PFSK-1 (cell line): Measurements from ENCODE around the gene AKR1C8. TPM values are rescaled to one million over a fixed set of nuclear protein-coding genes. Genes with fewer than 3 reads are reported as not detected.

Experiments
- FOXP2 ChIP-seq: optimal IDR thresholded peaks from 2 replicates; pipeline ENCODE3; 2011; ENCODE audit warnings: borderline replicate concordance, control low read depth, inconsistent platforms; ENCODE audit not compliant: insufficient read depth; ENCODE audit errors: extremely low read length, extremely low read depth
- POLR2AphosphoS5 ChIP-seq: IDR thresholded peaks from 2 replicates; pipeline ENCODE4 v1.6.1; 2012; ENCODE audit warnings: low read depth, mild to moderate bottlenecking, control low read depth, low read length, moderate library complexity
- REST ChIP-seq, 2 experiments: IDR thresholded peaks; 2 replicates each; pipeline versions ENCODE4 v1.6.1 to v1.8.0; 2011 to 2012; ENCODE audit warnings: low read depth in 2 of 2, low read length in 2 of 2, control low read depth in 1 of 2, inconsistent platforms in 1 of 2, mild to moderate bottlenecking in 1 of 2, moderate library complexity in 1 of 2; ENCODE audit not compliant: insufficient read depth in 1 of 2
- SIN3A ChIP-seq: IDR thresholded peaks from 2 replicates; pipeline ENCODE4 v1.6.1; 2012; ENCODE audit warnings: mild to moderate bottlenecking, low read length, moderate library complexity, borderline replicate concordance; ENCODE audit not compliant: insufficient read depth
- TAF1 ChIP-seq: IDR thresholded peaks from 2 replicates; pipeline ENCODE4 v1.6.1; 2012; ENCODE audit warnings: low read length, control low read depth, borderline replicate concordance; ENCODE audit not compliant: insufficient read depth
- polyA plus RNA-seq: library from polyadenylated mRNA; unstranded; fragments of >200 nt; gene quantifications from one replicate; pipeline ENCODE4 v1.2.1, GENCODE V29; 2012; ENCODE audit warnings: low read depth, missing spikeins; ENCODE audit not compliant: insufficient read length

The AKR1C8 gene
- polyA plus RNA-seq: not detected

GRCh38 chr10:5184987-5185775 lies at the start of gene AKR1C8:
Gene AKR1C8, minus strand, starts transcription at chr10:5185150. Its CDS starts 46 bp downstream, at chr10:5185104.
- TF ChIP-seq SIN3A (no peak), REST (IDR thresholded peaks at IDR 0.05; ENCODE audit: insufficient read depth in 1 of 2, low read depth in 2 of 2, low read length in 2 of 2) (no peak)

- TF ChIP-seq REST (IDR thresholded peaks at IDR 0.05; ENCODE audit: insufficient read depth in 1 of 2, low read depth in 2 of 2, low read length in 2 of 2) (no peak), POLR2AphosphoS5 (no peak), SIN3A (no peak), TAF1 (no peak), FOXP2 (no peak)
These were observed 49.3 kb upstream of the AKR1C8 start for GRCh38 chr10:5234106-5234860.

- no peak for TF ChIP-seq POLR2AphosphoS5
- no peak for TF ChIP-seq FOXP2
- TF ChIP-seq REST (IDR thresholded peaks at IDR 0.05; ENCODE audit: insufficient read depth in 1 of 2, low read depth in 2 of 2, low read length in 2 of 2): no peak
- TF ChIP-seq SIN3A: no peak
- TF ChIP-seq TAF1: no peak
These were observed 48.4 kb upstream of the AKR1C8 start for GRCh38 chr10:5233324-5233723.

GRCh38 chr10:5229019-5229418 lies 44.1 kb upstream of the AKR1C8 start:
- TF ChIP-seq FOXP2 (no peak), TAF1 (no peak), POLR2AphosphoS5 (no peak), REST (IDR thresholded peaks at IDR 0.05; ENCODE audit: insufficient read depth in 1 of 2, low read depth in 2 of 2, low read length in 2 of 2) (no peak), SIN3A (no peak)
